ENCODE results near the gene NDUFC1.

Gene NDUFC1

GRCh38 chr4:139297001-139297410 is 5.3 kb downstream of the NDUFC1 start:
- Histone ChIP-seq H3K9me3 (ENCODE audit: control insufficient read depth, insufficient read depth, low read depth, low read length) (no peaks in the 10 kb centered on the region), H3K4me3 (ENCODE audit: low read depth, low read length) (no peak overlapping the region), H3K4me1 (ENCODE audit: control insufficient read depth, insufficient read depth, low read length) (peaks cover 17% of the 10 kb centered on the region), H3K9ac (ENCODE audit: low read length) (no peak overlapping the region), H3K36me3 (ENCODE audit: control insufficient read depth, insufficient read depth, low read length) (peaks cover 15% of the 10 kb centered on the region), H3K27ac (ENCODE audit: low read depth, low read length) (no peak overlapping the region), H3K27me3 (ENCODE audit: control insufficient read depth, insufficient read depth, low read length) (no peaks in the 10 kb centered on the region)

GRCh38 chr4:139295942-139296299 is 6.4 kb downstream of the NDUFC1 start:
- Histone ChIP-seq H3K9me3 (ENCODE audit: control insufficient read depth, insufficient read depth, low read depth, low read length) (no peaks in the 10 kb centered on the region), H3K9ac (ENCODE audit: low read length) (no peak overlapping the region), H3K27ac (ENCODE audit: low read depth, low read length) (no peak overlapping the region), H3K4me1 (ENCODE audit: control insufficient read depth, insufficient read depth, low read length) (peaks cover 17% of the 10 kb centered on the region), H3K36me3 (ENCODE audit: control insufficient read depth, insufficient read depth, low read length) (peaks cover 19% of the 10 kb centered on the region), H3K27me3 (ENCODE audit: control insufficient read depth, insufficient read depth, low read length) (no peaks in the 10 kb centered on the region), H3K4me3 (ENCODE audit: low read depth, low read length) (peak overlapping the region; percentile 89)

- peaks cover 17% of the 10 kb centered on the region for H3K4me1 ChIP-seq (ENCODE audit: control insufficient read depth, insufficient read depth, low read length)
- peaks cover 22% of the 10 kb centered on the region for H3K36me3 ChIP-seq (ENCODE audit: control insufficient read depth, insufficient read depth, low read length)
Observed at GRCh38 chr4:139295206-139295941, 6.9 kb downstream of the NDUFC1 start.

GRCh38 chr4:139286186-139286698 is 16.0 kb downstream of the NDUFC1 start:
- H3K9me3 ChIP-seq (ENCODE audit: control insufficient read depth, insufficient read depth, low read depth, low read length), result 0 out of 2 replicates have a peak, but pooled peaks cover 6% of the 10 kb centered on the region
- H3K9ac ChIP-seq (ENCODE audit: low read length), result no peak overlapping the region
- H3K4me3 ChIP-seq (ENCODE audit: low read depth, low read length), result no peak overlapping the region
- no peaks in the 10 kb centered on the region for H3K4me1 ChIP-seq (ENCODE audit: control insufficient read depth, insufficient read depth, low read length)
- H3K27ac ChIP-seq (ENCODE audit: low read depth, low read length), result no peak overlapping the region
- H3K36me3 ChIP-seq (ENCODE audit: control insufficient read depth, insufficient read depth, low read length), result peaks cover 19% of the 10 kb centered on the region
- peaks cover 1% of the 10 kb centered on the region; the same call in 1 of the 2 replicates for H3K27me3 ChIP-seq (ENCODE audit: control insufficient read depth, insufficient read depth, low read length)

More at GRCh38 chr4:139295206-139295941, 6.9 kb downstream of the NDUFC1 start:
- peak overlapping the region; percentile 93 for H3K9ac ChIP-seq (ENCODE audit: low read length)
- H3K9me3 ChIP-seq (ENCODE audit: control insufficient read depth, insufficient read depth, low read depth, low read length), result no peaks in the 10 kb centered on the region
- peak overlapping the region; percentile 90 for H3K27ac ChIP-seq (ENCODE audit: low read depth, low read length)
- H3K27me3 ChIP-seq (ENCODE audit: control insufficient read depth, insufficient read depth, low read length), result no peaks in the 10 kb centered on the region
- H3K4me3 ChIP-seq (ENCODE audit: low read depth, low read length), result peak overlapping the region; percentile 89

GRCh38 chr4:139282721-139283075 is 19.6 kb downstream of the NDUFC1 start:
- Histone ChIP-seq H3K4me1 (ENCODE audit: control insufficient read depth, insufficient read depth, low read length) (peaks cover 6% of the 10 kb centered on the region), H3K4me3 (ENCODE audit: low read depth, low read length) (no peak overlapping the region), H3K27ac (ENCODE audit: low read depth, low read length) (no peak overlapping the region), H3K27me3 (ENCODE audit: control insufficient read depth, insufficient read depth, low read length) (peaks cover 34% of the 10 kb centered on the region), H3K36me3 (ENCODE audit: control insufficient read depth, insufficient read depth, low read length) (no peaks in the 10 kb centered on the region), H3K9ac (ENCODE audit: low read length) (no peak overlapping the region), H3K9me3 (ENCODE audit: control insufficient read depth, insufficient read depth, low read depth, low read length) (0 out of 2 replicates have a peak, but pooled peaks cover 6% of the 10 kb centered on the region)

GRCh38 chr4:139282065-139282720 is 20.1 kb downstream of the NDUFC1 start:
- 0 out of 2 replicates have a peak, but pooled peaks cover 6% of the 10 kb centered on the region for H3K9me3 ChIP-seq (ENCODE audit: control insufficient read depth, insufficient read depth, low read depth, low read length)
- H3K4me1 ChIP-seq (ENCODE audit: control insufficient read depth, insufficient read depth, low read length), result peaks cover 6% of the 10 kb centered on the region
- H3K9ac ChIP-seq (ENCODE audit: low read length), result no peak overlapping the region
- no peak overlapping the region for H3K27ac ChIP-seq (ENCODE audit: low read depth, low read length)
- H3K27me3 ChIP-seq (ENCODE audit: control insufficient read depth, insufficient read depth, low read length), result peaks cover 37% of the 10 kb centered on the region
- H3K36me3 ChIP-seq (ENCODE audit: control insufficient read depth, insufficient read depth, low read length), result no peaks in the 10 kb centered on the region
- no peak overlapping the region for H3K4me3 ChIP-seq (ENCODE audit: low read depth, low read length)

- H3K9ac ChIP-seq (ENCODE audit: low read length), result peak within 1 kb of the TSS; percentile 31
- H3K4me1 ChIP-seq (ENCODE audit: control insufficient read depth, insufficient read depth, low read length), result peaks cover 6% of the 10 kb centered on the region
- H3K4me3 ChIP-seq (ENCODE audit: low read depth, low read length), result peak within 1 kb of the TSS; percentile 65
- no peak within 1 kb of the TSS for H3K27ac ChIP-seq (ENCODE audit: low read depth, low read length)
- peaks cover 42% of the 10 kb centered on the region for H3K27me3 ChIP-seq (ENCODE audit: control insufficient read depth, insufficient read depth, low read length)
- H3K36me3 ChIP-seq (ENCODE audit: control insufficient read depth, insufficient read depth, low read length), result no peaks in the 10 kb centered on the region
- 0 out of 2 replicates have a peak, but pooled peaks cover 5% of the 10 kb centered on the region for H3K9me3 ChIP-seq (ENCODE audit: control insufficient read depth, insufficient read depth, low read depth, low read length)
Observed at GRCh38 chr4:139279760-139280620, 22.3 kb downstream of the NDUFC1 start, which contains the start of gene MGARP. MGARP (minus strand) TSS chr4:139280225; CDS start chr4:139280158, 67 bp downstream.

- H3K9ac ChIP-seq (ENCODE audit: low read length), result peak overlapping the region; percentile 19
- H3K4me3 ChIP-seq (ENCODE audit: low read depth, low read length), result peak overlapping the region; percentile 65
- no peaks in the 10 kb centered on the region for H3K36me3 ChIP-seq (ENCODE audit: control insufficient read depth, insufficient read depth, low read length)
- peaks cover 42% of the 10 kb centered on the region for H3K27me3 ChIP-seq (ENCODE audit: control insufficient read depth, insufficient read depth, low read length)
- no peak overlapping the region for H3K27ac ChIP-seq (ENCODE audit: low read depth, low read length)
- no peaks in the 10 kb centered on the region for H3K9me3 ChIP-seq (ENCODE audit: control insufficient read depth, insufficient read depth, low read depth, low read length)
- H3K4me1 ChIP-seq (ENCODE audit: control insufficient read depth, insufficient read depth, low read length), result peaks cover 6% of the 10 kb centered on the region
Observed at GRCh38 chr4:139278912-139279759, 23.1 kb downstream of the NDUFC1 start.

- H3K27ac ChIP-seq (ENCODE audit: low read depth, low read length), result no peak overlapping the region
- H3K9ac ChIP-seq (ENCODE audit: low read length), result no peak overlapping the region
- H3K36me3 ChIP-seq (ENCODE audit: control insufficient read depth, insufficient read depth, low read length), result no peaks in the 10 kb centered on the region
- peaks cover 42% of the 10 kb centered on the region for H3K27me3 ChIP-seq (ENCODE audit: control insufficient read depth, insufficient read depth, low read length)
- peak overlapping the region; percentile 65 for H3K4me3 ChIP-seq (ENCODE audit: low read depth, low read length)
- H3K4me1 ChIP-seq (ENCODE audit: control insufficient read depth, insufficient read depth, low read length), result peaks cover 6% of the 10 kb centered on the region
- H3K9me3 ChIP-seq (ENCODE audit: control insufficient read depth, insufficient read depth, low read depth, low read length), result no peaks in the 10 kb centered on the region
Observed at GRCh38 chr4:139278485-139278884, 23.8 kb downstream of the NDUFC1 start.

- no peaks in the 10 kb centered on the region for H3K36me3 ChIP-seq (ENCODE audit: control insufficient read depth, insufficient read depth, low read length)
- peaks cover 5% of the 10 kb centered on the region for H3K4me1 ChIP-seq (ENCODE audit: control insufficient read depth, insufficient read depth, low read length)
- no peaks in the 10 kb centered on the region for H3K9me3 ChIP-seq (ENCODE audit: control insufficient read depth, insufficient read depth, low read depth, low read length)
- no peak overlapping the region for H3K4me3 ChIP-seq (ENCODE audit: low read depth, low read length)
- H3K9ac ChIP-seq (ENCODE audit: low read length), result no peak overlapping the region
- peaks cover 32% of the 10 kb centered on the region for H3K27me3 ChIP-seq (ENCODE audit: control insufficient read depth, insufficient read depth, low read length)
- H3K27ac ChIP-seq (ENCODE audit: low read depth, low read length), result no peak overlapping the region
Observed at GRCh38 chr4:139275281-139275735, 27.0 kb downstream of the NDUFC1 start.

Measured in HUES6 (cell line).